ENCODE data around the gene GCSH. TPM values are rescaled to one million over a fixed set of nuclear protein-coding genes. Genes with fewer than 3 reads are reported as not detected.

GCSH gene
- total RNA-seq, result 19.8 TPM

DNA sequence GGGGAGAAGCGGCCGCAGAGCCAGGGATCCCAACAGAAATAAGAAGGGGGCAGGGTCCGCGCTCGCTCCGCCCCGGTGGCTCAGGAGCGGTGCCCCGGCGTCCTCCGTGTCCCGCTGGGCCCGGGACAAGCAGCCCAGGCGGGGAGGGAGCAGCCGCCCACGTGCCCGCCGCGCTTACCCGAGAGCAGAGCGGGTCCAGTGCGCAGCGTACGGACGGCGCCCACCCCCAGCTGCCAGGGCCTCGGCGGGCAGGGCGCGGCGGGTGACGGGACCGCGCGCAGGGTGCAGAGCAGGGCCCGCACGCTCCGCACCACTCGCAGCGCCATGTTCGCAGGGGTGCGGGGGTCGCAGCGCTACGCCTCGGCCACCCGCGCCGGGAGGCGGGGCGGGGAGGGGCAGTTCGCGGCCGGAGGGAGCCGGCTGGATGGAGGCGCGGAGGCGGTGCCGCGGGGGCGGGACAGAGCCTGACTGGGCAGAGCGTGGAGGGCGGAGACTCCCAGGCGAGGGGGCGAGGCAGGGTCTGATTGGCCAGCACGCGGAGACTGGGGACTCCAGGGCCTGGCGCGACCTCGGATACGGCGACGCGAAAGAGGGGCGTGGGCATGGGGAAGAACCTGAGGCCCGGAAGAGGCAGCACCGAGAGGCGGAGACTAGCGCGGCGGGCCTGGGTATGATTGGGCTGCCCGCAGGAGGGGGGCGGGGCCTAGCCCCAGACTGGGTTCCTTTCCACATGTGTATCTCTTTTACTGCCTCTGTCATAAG lies at the start of gene GCSH:
Gene GCSH (minus strand): TSS at position 443 of the 762 bp plus-strand sequence. CDS start 117 bp downstream, at position 326.
- Histone ChIP-seq H3K9ac (ENCODE audit: low read depth in 1 of 3, low read length in 3 of 3) (peak within 1 kb of the TSS; percentile 65 to 91 (median 67)), H3K9me3 (ENCODE audit: control insufficient read depth in 3 of 3, low read length in 3 of 3) (no peaks in the 10 kb centered on the region), H3K27me3 (ENCODE audit: control insufficient read depth in 3 of 3, insufficient read depth in 3 of 3, low read length in 3 of 3) (no peaks in the 10 kb centered on the region), H3K36me3 (ENCODE audit: control insufficient read depth in 3 of 3, insufficient read depth in 3 of 3, low read length in 3 of 3) (no peaks in the 10 kb centered on the region), H3K27ac (ENCODE audit: low read depth, low read length) (peak within 1 kb of the TSS; percentile 66), H3K4me3 (ENCODE audit: low read length in 3 of 3) (peak within 1 kb of the TSS; percentile 74 to 81 (median 75)), H3K4me1 (ENCODE audit: control insufficient read depth in 3 of 3, insufficient read depth in 3 of 3, low read length in 3 of 3) (peaks cover 0 to 5% (median 5%) of the 10 kb centered on the region in 3 donors)

DNA sequence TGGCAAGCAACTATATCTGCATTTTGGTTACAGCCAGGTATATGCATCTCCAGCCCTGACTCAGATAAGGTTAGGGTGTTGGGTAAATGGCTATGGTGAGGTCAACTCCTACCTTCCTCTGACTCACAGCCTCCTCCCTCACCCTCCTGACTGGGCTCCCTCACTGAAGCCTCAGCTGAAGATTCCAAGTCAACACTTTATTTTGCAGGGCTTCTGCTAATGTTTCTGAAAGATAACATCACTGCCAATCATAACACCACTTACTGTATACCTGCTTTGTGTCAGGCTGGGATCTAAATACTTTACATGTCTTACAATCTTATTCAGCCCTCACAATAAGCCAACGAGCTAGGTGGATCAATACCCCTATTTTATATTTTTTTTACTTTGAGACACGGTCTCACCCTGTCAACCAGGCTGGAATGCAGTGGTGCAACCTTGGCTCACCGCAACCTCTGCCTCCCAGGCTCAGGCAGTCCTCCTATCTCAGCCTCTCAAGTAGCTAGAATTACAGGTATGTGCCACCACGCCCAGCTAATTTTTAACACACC lies 47.8 kb upstream of the GCSH start:
- H3K9ac ChIP-seq (ENCODE audit: low read depth in 1 of 3, low read length in 3 of 3), result no peak overlapping the region
- no peaks in the 10 kb centered on the region for H3K36me3 ChIP-seq (ENCODE audit: control insufficient read depth in 3 of 3, insufficient read depth in 3 of 3, low read length in 3 of 3)
- no peaks in the 10 kb centered on the region for H3K27me3 ChIP-seq (ENCODE audit: control insufficient read depth in 3 of 3, insufficient read depth in 3 of 3, low read length in 3 of 3)
- H3K27ac ChIP-seq (ENCODE audit: low read depth, low read length), result no peak overlapping the region
- no peak overlapping the region for H3K4me3 ChIP-seq (ENCODE audit: low read length in 3 of 3)
- no peaks in the 10 kb centered on the region for H3K4me1 ChIP-seq (ENCODE audit: control insufficient read depth in 3 of 3, insufficient read depth in 3 of 3, low read length in 3 of 3)
- no peaks in the 10 kb centered on the region for H3K9me3 ChIP-seq (ENCODE audit: control insufficient read depth in 3 of 3, low read length in 3 of 3)

DNA sequence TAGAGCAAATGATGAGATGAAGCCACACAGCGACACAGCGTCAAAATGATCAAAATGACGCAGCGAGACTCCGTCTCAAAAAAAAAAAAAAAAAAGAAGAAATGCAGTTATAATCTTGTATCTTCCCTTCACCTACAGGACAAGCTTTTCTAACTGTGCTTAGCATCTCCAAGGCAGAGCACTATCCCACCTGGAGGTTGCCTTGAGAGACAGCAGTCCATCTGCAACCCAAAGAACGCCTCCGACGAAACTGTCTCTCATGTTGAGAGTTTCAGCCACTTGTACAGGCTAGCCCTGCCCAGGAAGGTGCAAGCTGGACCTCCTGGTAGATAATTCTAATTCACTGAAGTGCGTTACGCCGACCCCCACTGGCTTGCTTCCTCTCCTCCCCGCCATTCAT lies 46.7 kb upstream of the GCSH start:
- Histone ChIP-seq H3K27me3 (ENCODE audit: control insufficient read depth in 3 of 3, insufficient read depth in 3 of 3, low read length in 3 of 3) (no peaks in the 10 kb centered on the region), H3K27ac (ENCODE audit: low read depth, low read length) (no peak overlapping the region), H3K4me1 (ENCODE audit: control insufficient read depth in 3 of 3, insufficient read depth in 3 of 3, low read length in 3 of 3) (no peaks in the 10 kb centered on the region), H3K36me3 (ENCODE audit: control insufficient read depth in 3 of 3, insufficient read depth in 3 of 3, low read length in 3 of 3) (no peaks in the 10 kb centered on the region), H3K9ac (ENCODE audit: low read depth in 1 of 3, low read length in 3 of 3) (no peak overlapping the region), H3K4me3 (ENCODE audit: low read length in 3 of 3) (no peak overlapping the region), H3K9me3 (ENCODE audit: control insufficient read depth in 3 of 3, low read length in 3 of 3) (no peaks in the 10 kb centered on the region)

DNA sequence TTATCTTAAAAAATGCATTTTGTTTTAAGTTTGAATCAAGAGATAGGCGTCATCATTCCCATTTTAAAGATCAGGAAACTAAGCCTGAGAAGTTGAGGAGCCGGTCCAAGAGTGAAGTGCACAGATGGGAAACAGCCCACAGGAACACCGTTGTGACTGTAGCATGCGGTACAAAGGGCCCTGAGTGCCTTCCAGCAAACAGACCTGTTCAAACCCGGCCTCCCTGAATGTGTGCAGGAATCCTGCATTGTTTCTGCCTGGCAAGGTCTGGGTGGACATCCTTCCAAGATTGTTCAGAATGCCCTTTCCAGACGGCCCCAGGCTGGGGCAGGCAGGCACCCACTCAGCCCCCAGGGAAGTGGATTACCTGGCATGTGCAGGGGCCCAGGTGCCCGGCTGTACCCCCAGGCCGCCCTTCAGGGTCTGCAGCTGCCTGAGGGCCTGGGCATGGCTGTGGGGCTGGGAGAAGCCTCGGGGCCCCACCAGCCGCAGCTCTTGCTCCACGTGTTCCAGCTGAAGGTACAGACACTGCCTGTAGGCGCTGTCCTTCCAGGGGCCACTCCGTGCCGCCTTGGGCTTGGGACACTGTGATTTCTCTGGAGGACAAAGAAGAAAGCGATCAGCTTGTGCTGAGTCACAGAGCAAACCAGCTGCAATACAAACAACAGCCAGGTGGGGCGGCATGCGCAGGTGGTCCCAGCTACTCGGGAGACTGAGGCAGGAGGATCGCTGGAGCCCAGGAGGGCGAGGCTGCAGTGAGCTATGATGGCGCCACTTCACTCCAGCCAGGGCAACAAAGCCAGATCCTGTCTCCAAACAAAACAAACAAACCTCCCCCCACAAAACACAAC lies 45.0 kb upstream of the GCSH start:
- Histone ChIP-seq H3K36me3 (ENCODE audit: control insufficient read depth in 3 of 3, insufficient read depth in 3 of 3, low read length in 3 of 3) (no peaks in the 10 kb centered on the region), H3K9ac (ENCODE audit: low read depth in 1 of 3, low read length in 3 of 3) (no peak overlapping the region), H3K27me3 (ENCODE audit: control insufficient read depth in 3 of 3, insufficient read depth in 3 of 3, low read length in 3 of 3) (no peaks in the 10 kb centered on the region), H3K4me3 (ENCODE audit: low read length in 3 of 3) (no peak overlapping the region), H3K9me3 (ENCODE audit: control insufficient read depth in 3 of 3, low read length in 3 of 3) (no peaks in the 10 kb centered on the region), H3K4me1 (ENCODE audit: control insufficient read depth in 3 of 3, insufficient read depth in 3 of 3, low read length in 3 of 3) (peaks cover 0 to 4% (median 1%) of the 10 kb centered on the region in 3 donors), H3K27ac (ENCODE audit: low read depth, low read length) (no peak overlapping the region)

DNA sequence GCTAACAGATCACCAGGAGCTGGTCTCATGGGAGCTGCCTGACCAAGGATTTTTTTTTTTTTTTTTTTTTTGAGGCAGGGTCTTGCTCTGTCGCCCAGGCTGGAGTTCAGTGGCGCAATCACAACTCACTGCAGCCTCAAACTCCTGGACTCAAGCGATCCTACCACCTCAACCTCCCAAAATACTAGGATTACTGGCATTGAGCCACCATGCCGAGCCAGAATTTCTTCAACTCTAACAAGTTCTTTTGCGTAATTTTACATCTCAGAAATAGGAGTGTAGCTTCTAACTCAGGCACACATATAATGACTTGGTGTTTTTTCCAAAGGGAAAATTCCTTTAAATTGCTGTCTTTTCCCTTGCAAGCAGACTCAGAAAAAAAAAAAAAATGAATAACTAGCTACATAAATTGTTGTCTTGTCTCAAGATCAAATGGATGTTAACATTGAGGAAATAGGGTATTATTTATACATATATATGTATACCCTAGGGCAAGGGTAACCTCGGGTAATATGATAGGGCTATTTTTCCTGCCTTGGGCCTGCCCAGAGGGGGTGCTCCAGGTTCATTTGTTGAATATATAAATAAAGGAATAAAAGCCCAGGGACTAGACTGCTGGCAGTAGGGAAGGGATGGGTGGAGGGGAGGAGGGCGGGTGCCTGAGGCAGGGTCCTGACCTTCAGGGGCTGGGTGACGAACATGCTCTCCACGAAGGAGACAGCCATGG lies 42.8 kb upstream of the GCSH start:
- Histone ChIP-seq H3K4me3 (ENCODE audit: low read length in 3 of 3) (no peak overlapping the region), H3K27me3 (ENCODE audit: control insufficient read depth in 3 of 3, insufficient read depth in 3 of 3, low read length in 3 of 3) (no peaks in the 10 kb centered on the region), H3K4me1 (ENCODE audit: control insufficient read depth in 3 of 3, insufficient read depth in 3 of 3, low read length in 3 of 3) (peaks cover 0 to 4% (median 3%) of the 10 kb centered on the region in 3 donors), H3K27ac (ENCODE audit: low read depth, low read length) (no peak overlapping the region), H3K9me3 (ENCODE audit: control insufficient read depth in 3 of 3, low read length in 3 of 3) (no peaks in the 10 kb centered on the region), H3K36me3 (ENCODE audit: control insufficient read depth in 3 of 3, insufficient read depth in 3 of 3, low read length in 3 of 3) (no peaks in the 10 kb centered on the region), H3K9ac (ENCODE audit: low read depth in 1 of 3, low read length in 3 of 3) (no peak overlapping the region)

DNA sequence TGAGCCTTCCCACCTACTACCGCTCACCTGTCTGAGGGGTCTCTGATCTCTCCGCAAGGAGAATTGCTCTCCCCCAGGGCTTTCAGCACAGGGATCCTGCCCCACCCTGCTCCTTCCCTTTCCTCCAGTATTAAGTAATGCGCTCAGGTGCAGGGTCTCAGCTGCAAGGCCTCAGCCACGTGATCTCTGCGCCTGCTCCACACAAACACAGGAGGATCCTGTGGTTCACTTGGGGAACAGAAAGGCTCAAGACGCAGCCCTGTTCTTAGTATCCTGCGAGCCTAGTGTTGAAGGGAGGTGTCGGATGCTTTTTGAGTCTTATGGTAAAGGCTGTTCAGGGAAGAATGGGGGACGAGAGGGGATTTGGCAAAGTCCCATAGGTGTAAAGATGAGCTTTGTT lies 41.6 kb upstream of the GCSH start:
- Histone ChIP-seq H3K27me3 (ENCODE audit: control insufficient read depth in 3 of 3, insufficient read depth in 3 of 3, low read length in 3 of 3) (no peaks in the 10 kb centered on the region), H3K4me3 (ENCODE audit: low read length in 3 of 3) (no peak overlapping the region), H3K9me3 (ENCODE audit: control insufficient read depth in 3 of 3, low read length in 3 of 3) (no peaks in the 10 kb centered on the region), H3K36me3 (ENCODE audit: control insufficient read depth in 3 of 3, insufficient read depth in 3 of 3, low read length in 3 of 3) (peaks cover 0 to 2% (median 0%) of the 10 kb centered on the region in 3 donors), H3K4me1 (ENCODE audit: control insufficient read depth in 3 of 3, insufficient read depth in 3 of 3, low read length in 3 of 3) (peaks cover 0 to 4% (median 3%) of the 10 kb centered on the region in 3 donors), H3K27ac (ENCODE audit: low read depth, low read length) (no peak overlapping the region), H3K9ac (ENCODE audit: low read depth in 1 of 3, low read length in 3 of 3) (no peak overlapping the region)

DNA sequence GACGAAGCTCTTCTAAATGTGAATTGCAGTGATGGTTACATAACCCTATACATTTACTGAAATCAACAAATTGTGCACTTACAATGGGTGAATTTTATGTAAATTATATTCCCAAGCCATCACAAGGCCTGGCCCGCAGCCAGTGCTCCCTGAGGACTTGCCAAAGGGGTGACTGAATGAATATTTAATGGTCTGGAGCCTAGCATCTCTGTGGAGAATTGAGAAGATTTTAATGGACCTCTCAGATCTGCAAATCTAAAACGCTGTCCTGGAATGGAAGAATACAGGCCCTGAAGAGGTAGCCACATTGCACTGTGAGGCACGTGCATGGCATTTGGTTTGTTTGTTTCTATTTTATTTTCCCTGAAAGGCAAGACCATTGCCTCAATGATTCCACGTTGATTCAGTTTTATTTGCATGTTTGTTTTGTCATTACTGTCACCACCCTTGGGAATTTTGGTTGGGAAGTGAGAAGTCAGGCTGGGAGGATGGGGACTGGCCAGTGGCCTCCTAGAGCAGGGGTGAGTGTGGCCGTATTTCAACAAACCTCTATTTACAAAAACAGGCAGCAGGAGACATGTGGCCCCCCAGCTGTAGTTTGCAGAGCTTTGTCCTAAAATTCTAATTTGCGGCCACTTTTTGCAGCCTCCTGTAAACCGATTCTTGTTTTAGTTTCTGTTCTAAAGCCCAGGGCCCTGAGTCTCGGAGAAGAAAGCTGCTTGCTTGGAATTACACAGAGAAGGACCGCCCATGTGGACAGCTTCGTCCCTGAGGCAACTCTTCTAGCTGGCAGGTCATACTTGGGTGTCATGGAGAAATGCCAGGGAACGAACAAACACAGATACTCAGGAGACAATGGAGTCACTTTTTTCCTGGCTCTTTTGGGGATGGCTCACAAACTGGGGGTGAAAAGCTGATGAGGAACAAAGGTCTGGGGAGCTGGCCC lies 40.5 kb upstream of the GCSH start:
- Histone ChIP-seq H3K27ac (ENCODE audit: low read depth, low read length) (no peak overlapping the region), H3K9me3 (ENCODE audit: control insufficient read depth in 3 of 3, low read length in 3 of 3) (no peaks in the 10 kb centered on the region), H3K4me1 (ENCODE audit: control insufficient read depth in 3 of 3, insufficient read depth in 3 of 3, low read length in 3 of 3) (peaks cover 0 to 4% (median 3%) of the 10 kb centered on the region in 3 donors), H3K27me3 (ENCODE audit: control insufficient read depth in 3 of 3, insufficient read depth in 3 of 3, low read length in 3 of 3) (no peaks in the 10 kb centered on the region), H3K36me3 (ENCODE audit: control insufficient read depth in 3 of 3, insufficient read depth in 3 of 3, low read length in 3 of 3) (peaks cover 0 to 2% (median 0%) of the 10 kb centered on the region in 3 donors), H3K4me3 (ENCODE audit: low read length in 3 of 3) (no peak overlapping the region), H3K9ac (ENCODE audit: low read depth in 1 of 3, low read length in 3 of 3) (no peak overlapping the region)

DNA sequence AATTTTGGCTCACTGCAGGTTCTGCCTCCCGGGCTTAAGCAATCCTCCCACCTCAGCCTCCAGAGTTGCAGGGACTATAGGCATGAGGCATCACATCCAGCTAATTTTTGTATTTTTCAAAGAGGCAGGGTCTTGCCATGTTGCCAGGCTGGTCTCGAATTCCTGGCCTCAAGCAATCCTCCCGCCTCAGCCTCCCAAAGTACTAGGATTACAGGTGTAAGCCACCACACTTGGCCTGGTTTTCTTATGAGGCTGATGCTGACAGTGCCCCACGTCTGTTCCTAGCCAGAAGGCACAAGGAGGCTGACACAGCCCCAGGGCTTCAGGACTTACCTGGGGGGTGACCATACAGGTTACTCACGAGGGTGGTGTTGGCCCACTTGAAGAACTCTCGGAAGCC lies 33.9 kb upstream of the GCSH start:
- H3K9me3 ChIP-seq (ENCODE audit: control insufficient read depth in 3 of 3, low read length in 3 of 3), result no peaks in the 10 kb centered on the region
- no peaks in the 10 kb centered on the region for H3K4me1 ChIP-seq (ENCODE audit: control insufficient read depth in 3 of 3, insufficient read depth in 3 of 3, low read length in 3 of 3)
- peaks cover 0 to 5% (median 4%) of the 10 kb centered on the region in 3 donors for H3K36me3 ChIP-seq (ENCODE audit: control insufficient read depth in 3 of 3, insufficient read depth in 3 of 3, low read length in 3 of 3)
- H3K27me3 ChIP-seq (ENCODE audit: control insufficient read depth in 3 of 3, insufficient read depth in 3 of 3, low read length in 3 of 3), result no peaks in the 10 kb centered on the region
- H3K27ac ChIP-seq (ENCODE audit: low read depth, low read length), result no peak overlapping the region
- H3K9ac ChIP-seq (ENCODE audit: low read depth in 1 of 3, low read length in 3 of 3), result no peak overlapping the region
- no peak overlapping the region for H3K4me3 ChIP-seq (ENCODE audit: low read length in 3 of 3)

Data from skeletal muscle tissue (tissue), 4 donors.